GM12878 (cell line): ENCODE results near the gene GCLM. TPM values are rescaled to one million over a fixed set of nuclear protein-coding genes. Genes with fewer than 3 reads are reported as not detected.

ENCODE experiments used
- ATAC-seq: fragments of 200-7000 bp; cut with Tn5 transposase; 3 replicates; pipeline ENCODE4 v1.9.1; 2020; ENCODE audit warnings: mild to moderate bottlenecking, moderate library complexity
- BruUV-seq: library from RNA; stranded (reverse); fragments of 400-500 nt; replicated peaks from 2 replicates; lab custom pipeline; 2021; lab: Mats Ljungman, UMichigan
- CTCF ChIA-PET: fragments of 300-600 bp; sonication (Branson Sonifier 250); formaldehyde crosslinking; extraction: SDS; loops from one replicate; lab custom pipeline; 2021; ENCODE audit warnings: inconsistent platforms; lab: Yijun Ruan, JAX
- POLR2A ChIA-PET: fragments of 350-600 bp; formaldehyde crosslinking; extraction: SDS; loops from one replicate; lab custom pipeline; 2021; ENCODE audit warnings: inconsistent platforms; lab: Charles Lee
- RAD21 ChIA-PET: fragments of 300-600 bp; sonication (Branson Sonifier 250); formaldehyde crosslinking; loops from one replicate; lab custom pipeline; 2023; ENCODE audit warnings: antibody characterized with exemption; ENCODE audit not compliant: unreplicated experiment; lab: Charles Lee
- SMC1A ChIA-PET: fragments of 300-600 bp; sonication (Branson Sonifier 250); formaldehyde crosslinking; loops from one replicate; lab custom pipeline; 2023; ENCODE audit not compliant: unreplicated experiment, uncharacterized antibody; lab: Charles Lee
- DNase-seq: peaks from one replicate; pipeline ENCODE4 v3.0.0-alpha.2; 2011; ENCODE audit warnings: low read depth, low spot score
- FAIRE-seq: peaks from 3 replicates; lab custom pipeline; 2011; peaks lifted over from hg19 to GRCh38; lab: Jason Lieb, UNC
- H2AFZ ChIP-seq: 2 replicates; pipeline ENCODE4 v1.6.0; 2011; ENCODE audit warnings: low read depth, low read length, control low read depth; ENCODE audit not compliant: control insufficient read depth
- H3K27ac ChIP-seq: 2 replicates; pipeline ENCODE4 v1.5.1; 2011; ENCODE audit warnings: control low read depth; ENCODE audit not compliant: control insufficient read depth, insufficient read depth
- H3K27me3 ChIP-seq, 2 experiments: replicated peaks in 1 of 2; 2 replicates each; pipeline versions ENCODE4 v1.6.0 to v1.6.1; 2011; ENCODE audit warnings: low read length in 1 of 2; ENCODE audit not compliant: control insufficient read depth in 2 of 2, insufficient read depth in 2 of 2
- H3K36me3 ChIP-seq, 2 experiments: 2 replicates each; pipeline ENCODE4 v1.5.1; 2011; ENCODE audit warnings: low read length in 1 of 2; ENCODE audit not compliant: control insufficient read depth in 2 of 2, insufficient read depth in 2 of 2
- H3K4me1 ChIP-seq: 2 replicates; pipeline ENCODE4 v1.6.1; 2011; ENCODE audit warnings: mild to moderate bottlenecking, low read length, moderate library complexity, mixed read lengths; ENCODE audit not compliant: control insufficient read depth, insufficient read depth
- H3K4me2 ChIP-seq: 2 replicates; pipeline ENCODE4 v1.6.0; 2011; ENCODE audit warnings: control low read depth; ENCODE audit not compliant: control insufficient read depth, insufficient read depth
- H3K4me3 ChIP-seq: fragments of 200-600 bp; sonication (generic); 2 replicates; pipeline ENCODE4 v1.5.1; 2016
- H3K79me2 ChIP-seq: 2 replicates; pipeline ENCODE4 v1.6.0; 2011; ENCODE audit warnings: low read length; ENCODE audit not compliant: control insufficient read depth, insufficient read depth
- H3K9ac ChIP-seq: 2 replicates; pipeline ENCODE4 v1.8.0; 2011; ENCODE audit warnings: low read length, control low read depth, mixed read lengths; ENCODE audit not compliant: control insufficient read depth, insufficient read depth
- H3K9me3 ChIP-seq: replicated peaks from 3 replicates; pipeline ENCODE4 v1.5.1; 2011; ENCODE audit warnings: mild to moderate bottlenecking, low read length; ENCODE audit not compliant: control insufficient read depth, insufficient read depth
- H4K20me1 ChIP-seq: 2 replicates; pipeline ENCODE4 v1.6.0; 2011; ENCODE audit not compliant: control insufficient read depth, insufficient read depth
- FOXM1 ChIP-seq: IDR thresholded peaks from 2 replicates; pipeline ENCODE4 v1.6.1; 2012; ENCODE audit warnings: low read depth, mild to moderate bottlenecking, inconsistent platforms, low read length, moderate library complexity
- MEF2A ChIP-seq: IDR thresholded peaks from 2 replicates; pipeline ENCODE4 v1.6.1; 2011; ENCODE audit warnings: low read depth, mild to moderate bottlenecking, low read length, moderate library complexity; ENCODE audit not compliant: insufficient read depth
- RBBP5 ChIP-seq: fragments of 200-600 bp; sonication (generic); conservative IDR thresholded peaks from 2 replicates; pipeline ENCODE4 v1.6.1; 2016
- SPI1 ChIP-seq: IDR thresholded peaks from 2 replicates; pipeline ENCODE4 v1.6.1; 2011; ENCODE audit warnings: low read depth, mild to moderate bottlenecking, low read length, moderate library complexity, borderline replicate concordance; ENCODE audit not compliant: insufficient read depth
- WRNIP1 ChIP-seq: IDR thresholded peaks from 2 replicates; pipeline ENCODE4 v1.6.1; 2011; ENCODE audit warnings: low read depth, low read length, improper control_type of control experiment, borderline replicate concordance
- ZNF384 ChIP-seq: IDR thresholded peaks from 2 replicates; pipeline ENCODE4 v1.6.1; 2012; ENCODE audit warnings: low read depth, mild to moderate bottlenecking, low read length, improper control_type of control experiment, borderline replicate concordance
- ZNF592 ChIP-seq: fragments of 450-650 bp; IDR thresholded peaks from 2 replicates; pipeline ENCODE4 v1.6.1; 2017; ENCODE audit warnings: mild to moderate bottlenecking, moderate library complexity
- WGBS: methylation state at CpG from one replicate; pipeline ENCODE4 v1.1.6; 2016; ENCODE audit warnings: low lambda C conversion rate; ENCODE audit not compliant: insufficient replicate concordance, insufficient coverage; ENCODE audit errors: missing lambda C conversion rate; 5-methylcytosine and 5-hydroxymethylcytosine counted together
- in situ Hi-C: fragments of 300-500 bp; cut with MboI; formaldehyde crosslinking; loops from 9 replicates; pipeline ENCODE4 v1.14.3; 2018; ENCODE audit warnings: mixed read lengths
- intact Hi-C: fragments of 100-400 bp; cut with micrococcal nuclease; formaldehyde crosslinking; loops from one replicate; pipeline ENCODE4 v1.14.2; 2022; ENCODE audit not compliant: unreplicated experiment
- polyA plus RNA-seq, 11 experiments: library from polyadenylated mRNA; depleted of rRNA in 4 of 11; unstranded in 6 of 11; stranded (reverse) in 5 of 11; fragments of >200 nt; fragmentation: Nextera tagmentation in 4 of 11; fragmentation: Illumina TruSeq in 1 of 11; extraction: Ambion mirVana in 4 of 11; extraction: Trizol in 1 of 11; gene quantifications; 1 replicate in 1 of 11; 2 replicates in 10 of 11; pipeline versions ENCODE4 v1.2.1 to v1.2.3, GENCODE V29; 2011 to 2016; ENCODE audit warnings: inconsistent platforms in 2 of 11, missing spikeins in 2 of 11, low read depth in 1 of 11
- total RNA-seq, 4 experiments: library from RNA; depleted of rRNA in 3 of 4; stranded (reverse); fragments of >200 nt in 3 of 4; fragmentation: Illumina TruSeq in 1 of 4; extraction: Trizol in 1 of 4; gene quantifications; 2 replicates each; pipeline versions ENCODE4 v1.2.1 to v1.2.3, GENCODE V29; 2013 to 2021
- TF ChIP-seq, protein P1 (sequence below): IDR thresholded peaks from 2 replicates; pipeline ENCODE4 v1.6.1; 2012; ENCODE audit warnings: mild to moderate bottlenecking, low read depth, low read length

The GCLM gene
- total and polyA plus RNA-seq, 10 of the 15 experiments (the other 5 are each of a cell fraction or from before 2014, with no cell fraction given), result 2.6 to 17.3 (median 6.9) TPM

DNA sequence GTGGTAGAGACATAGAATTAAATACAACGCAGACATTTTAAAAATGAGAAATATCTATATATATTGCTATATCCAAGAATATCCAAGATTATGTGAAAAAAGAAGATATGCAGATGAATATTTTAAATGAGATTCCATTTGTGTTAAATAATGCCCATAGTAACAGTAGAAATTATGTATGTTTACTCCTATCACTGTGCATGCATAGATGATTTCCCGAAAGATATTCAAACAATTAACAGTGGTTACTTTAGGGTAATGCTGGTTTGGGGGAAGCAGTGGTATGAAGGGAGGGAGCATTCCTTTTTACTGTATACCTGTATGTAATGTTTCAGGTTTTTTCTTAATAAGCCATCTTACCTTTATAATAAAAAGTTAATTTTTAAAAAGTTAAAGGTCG is 55.3 kb downstream of the GCLM start:
- POLR2A ChIA-PET, result no interaction called here
- Histone ChIP-seq H3K36me3 (no peaks in the 10 kb centered on the region), H3K9ac (no peak overlapping the region), H3K27ac (no peak overlapping the region), H3K27me3 (no peaks in the 10 kb centered on the region), H3K9me3 (no peaks in the 10 kb centered on the region; the same call in 1 of the 3 replicates), H2AFZ (no peak overlapping the region), H3K4me2 (no peak overlapping the region), H4K20me1 (no peaks in the 10 kb centered on the region), H3K4me3 (no peak overlapping the region), H3K79me2 (no peaks in the 10 kb centered on the region), H3K4me1 (no peaks in the 10 kb centered on the region)
- RAD21 ChIA-PET, result no interaction called here
- CTCF ChIA-PET, result interaction anchor here (1.2 kb wide), 1 partner anchor 549 kb away, joined by 3 read pairs; no protein-coding TSS in a partner anchor
- ATAC-seq, result no peak
- BruUV-seq, result no TSS peak
- in situ Hi-C loops, result no loop called here
- intact Hi-C loops, result no loop called here
- SMC1A ChIA-PET, result no interaction called here
- no peak for DNase-seq
- TF ChIP-seq ZNF384, result no peak
- TF ChIP-seq MEF2A, result no peak
- TF ChIP-seq SPI1, result no peak
- TF ChIP-seq RBBP5, result no peak
- TF ChIP-seq ZNF592, result no peak
- TF ChIP-seq, protein P1, sequence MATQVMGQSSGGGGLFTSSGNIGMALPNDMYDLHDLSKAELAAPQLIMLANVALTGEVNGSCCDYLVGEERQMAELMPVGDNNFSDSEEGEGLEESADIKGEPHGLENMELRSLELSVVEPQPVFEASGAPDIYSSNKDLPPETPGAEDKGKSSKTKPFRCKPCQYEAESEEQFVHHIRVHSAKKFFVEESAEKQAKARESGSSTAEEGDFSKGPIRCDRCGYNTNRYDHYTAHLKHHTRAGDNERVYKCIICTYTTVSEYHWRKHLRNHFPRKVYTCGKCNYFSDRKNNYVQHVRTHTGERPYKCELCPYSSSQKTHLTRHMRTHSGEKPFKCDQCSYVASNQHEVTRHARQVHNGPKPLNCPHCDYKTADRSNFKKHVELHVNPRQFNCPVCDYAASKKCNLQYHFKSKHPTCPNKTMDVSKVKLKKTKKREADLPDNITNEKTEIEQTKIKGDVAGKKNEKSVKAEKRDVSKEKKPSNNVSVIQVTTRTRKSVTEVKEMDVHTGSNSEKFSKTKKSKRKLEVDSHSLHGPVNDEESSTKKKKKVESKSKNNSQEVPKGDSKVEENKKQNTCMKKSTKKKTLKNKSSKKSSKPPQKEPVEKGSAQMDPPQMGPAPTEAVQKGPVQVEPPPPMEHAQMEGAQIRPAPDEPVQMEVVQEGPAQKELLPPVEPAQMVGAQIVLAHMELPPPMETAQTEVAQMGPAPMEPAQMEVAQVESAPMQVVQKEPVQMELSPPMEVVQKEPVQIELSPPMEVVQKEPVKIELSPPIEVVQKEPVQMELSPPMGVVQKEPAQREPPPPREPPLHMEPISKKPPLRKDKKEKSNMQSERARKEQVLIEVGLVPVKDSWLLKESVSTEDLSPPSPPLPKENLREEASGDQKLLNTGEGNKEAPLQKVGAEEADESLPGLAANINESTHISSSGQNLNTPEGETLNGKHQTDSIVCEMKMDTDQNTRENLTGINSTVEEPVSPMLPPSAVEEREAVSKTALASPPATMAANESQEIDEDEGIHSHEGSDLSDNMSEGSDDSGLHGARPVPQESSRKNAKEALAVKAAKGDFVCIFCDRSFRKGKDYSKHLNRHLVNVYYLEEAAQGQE, result no peak
- no peak for TF ChIP-seq FOXM1
- no peak for TF ChIP-seq WRNIP1
- WGBS, result 74% methylated on average over 3 of the region's 3 CpGs
- FAIRE-seq, result no peak
